GM12864 (cell line): Measurements from ENCODE around the gene SNTG2.
"Not testable (repeated sequence)": the region's sequence is repeated elsewhere in the genome, so short reads cannot be mapped to it uniquely, and the experiment has no call there.

Experiments used
- DNase-seq: peaks from one replicate; pipeline ENCODE4 v3.0.0-alpha.2; 2011; ENCODE audit warnings: low read depth
- H3K4me3 ChIP-seq: 2 replicates; pipeline ENCODE4 v1.5.1; 2011; ENCODE audit warnings: mild to moderate bottlenecking, low read depth, low read length, control low read depth
- CTCF ChIP-seq: IDR thresholded peaks from 2 replicates; pipeline ENCODE4 v1.5.1; 2011; ENCODE audit warnings: low read depth, mild to moderate bottlenecking, moderate library complexity, low read length, control low read depth, inconsistent platforms; ENCODE audit errors: missing control alignments

The SNTG2 gene

GRCh38 chr2:1374287-1374686, 423.6 kb downstream of the SNTG2 start:
- no peak for DNase-seq
- TF ChIP-seq CTCF, result no peak
- H3K4me3 ChIP-seq, result no peak overlapping the region

- no peak for DNase-seq
- TF ChIP-seq CTCF, result no peak
- H3K4me3 ChIP-seq, result no peak overlapping the region
Measured at GRCh38 chr2:1375794-1376193, 425.1 kb downstream of the SNTG2 start.

GRCh38 chr2:1377473-1377872, 426.8 kb downstream of the SNTG2 start:
- DNase-seq, result no peak
- TF ChIP-seq CTCF, result no peak
- no peak overlapping the region for H3K4me3 ChIP-seq

- DNase-seq, result no peak
- TF ChIP-seq CTCF, result no peak
- H3K4me3 ChIP-seq, result no peak overlapping the region
Measured at GRCh38 chr2:1378456-1379150, 428.0 kb downstream of the SNTG2 start.

- no peak overlapping the region for H3K4me3 ChIP-seq
- no peak for DNase-seq
- no peak for TF ChIP-seq CTCF
Measured at GRCh38 chr2:1381644-1382043, 431.0 kb downstream of the SNTG2 start.

- not testable (repeated sequence) for DNase-seq, H3K4me3 ChIP-seq
Measured at GRCh38 chr2:1387954-1388725, 437.5 kb downstream of the SNTG2 start.

GRCh38 chr2:1390118-1390517, 439.5 kb downstream of the SNTG2 start:
- not testable (repeated sequence) for DNase-seq, H3K4me3 ChIP-seq

GRCh38 chr2:1393321-1393720, 442.7 kb downstream of the SNTG2 start:
- TF ChIP-seq CTCF, result no peak
- no peak for DNase-seq

More at GRCh38 chr2:1393321-1393720, 442.7 kb downstream of the SNTG2 start:
- H3K4me3 ChIP-seq, result no peak overlapping the region
